Activated B cell treated with CpG ODN at 0.5 μM for 24 hours (primary cell): ENCODE measurements around the gene CRHR1. TPM values are rescaled to one million over a fixed set of nuclear protein-coding genes. Genes with fewer than 3 reads are reported as not detected.

ENCODE experiments used
- ATAC-seq: fragments of 200-7000 bp; cut with Tn5 transposase; one replicate; pipeline ENCODE4 v1.10.0; 2021; ENCODE audit warnings: low read depth, mild to moderate bottlenecking, moderate library complexity
- CTCF ChIA-PET: fragments of 350-600 bp; sonication (Branson Sonifier 250); formaldehyde crosslinking; loops from one replicate; lab custom pipeline; 2021; ENCODE audit warnings: antibody characterized with exemption; lab: Charles Lee
- POLR2A ChIA-PET: fragments of 350-600 bp; sonication (Branson Sonifier 250); formaldehyde crosslinking; loops from one replicate; lab custom pipeline; 2021; ENCODE audit warnings: antibody characterized with exemption; lab: Charles Lee
- DNase-seq: peaks from one replicate; pipeline ENCODE4 v3.0.0; 2022
- H3K27ac Mint-ChIP-seq: one replicate; pipeline ENCODE4 v1.8.0; 2020; ENCODE audit warnings: mixed read lengths
- H3K27me3 Mint-ChIP-seq: one replicate; pipeline ENCODE4 v1.8.0; 2021; ENCODE audit warnings: mixed read lengths
- H3K36me3 Mint-ChIP-seq: one replicate; pipeline ENCODE4 v1.8.0; 2021; ENCODE audit warnings: low read depth, mixed read lengths
- H3K4me1 Mint-ChIP-seq: one replicate; pipeline ENCODE4 v1.8.0; 2021; ENCODE audit warnings: mixed read lengths
- H3K4me3 Mint-ChIP-seq: one replicate; pipeline ENCODE4 v1.8.0; 2020; ENCODE audit warnings: mild to moderate bottlenecking, mixed read lengths
- H3K9me3 Mint-ChIP-seq: one replicate; pipeline ENCODE4 v1.8.0; 2020; ENCODE audit warnings: mixed read lengths
- CTCF ChIP-seq: fragments of 200-600 bp; IDR thresholded peaks from one replicate; pipeline ENCODE4 v1.8.0; 2022; ENCODE audit warnings: antibody characterized with exemption, mild to moderate bottlenecking
- intact Hi-C: fragments of 100-400 bp; cut with micrococcal nuclease; formaldehyde crosslinking; loops from one replicate; pipeline ENCODE4 v1.15.1; 2024
- total RNA-seq: library from RNA; stranded (reverse); gene quantifications from 2 replicates; pipeline ENCODE4 v1.2.3, GENCODE V29; 2022

Gene CRHR1
- total RNA-seq, 1 donor from 2014 or later = not detected

DNA sequence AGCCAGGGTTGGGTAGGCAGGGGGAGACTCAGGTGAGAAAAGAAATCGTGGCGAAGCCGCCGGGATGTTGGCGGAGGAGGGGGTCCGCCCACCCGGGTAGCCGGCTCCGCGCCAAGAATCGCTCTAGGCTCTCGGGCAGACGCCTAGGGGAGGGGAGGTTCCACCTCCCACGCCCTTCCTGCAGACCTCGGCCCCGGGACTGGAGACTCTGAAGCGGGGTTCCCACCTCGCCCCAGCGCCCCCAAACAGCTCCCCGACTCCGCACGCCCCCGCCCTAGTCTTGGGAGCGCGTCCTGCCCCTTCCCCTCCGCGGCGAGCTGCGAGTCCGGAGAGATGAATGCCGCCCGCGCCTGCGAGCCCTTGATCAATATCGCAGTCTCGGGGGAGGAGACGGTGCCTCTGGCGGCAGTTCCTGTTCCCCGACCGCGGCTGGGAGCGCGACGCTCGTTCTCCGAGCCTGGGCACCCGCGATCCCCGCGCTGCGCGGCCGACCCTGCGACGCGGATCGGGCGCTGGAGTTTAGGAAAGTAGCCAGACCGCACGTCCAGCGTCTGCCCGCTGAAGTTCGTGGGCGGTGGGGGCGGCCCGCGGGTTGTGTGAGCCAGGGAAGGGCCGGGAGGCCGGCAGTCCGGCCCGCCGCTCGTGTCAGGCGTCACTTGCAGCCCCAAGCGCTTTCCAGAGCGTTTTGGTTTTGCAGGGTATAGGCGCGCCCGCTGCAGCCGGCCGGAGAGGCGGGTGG lies 790 bp downstream of the CRHR1 start:
- DNase-seq = peak; percentile 30
- H3K4me3 Mint-ChIP-seq = peak overlapping the region; percentile 73
- no peak overlapping the region for H3K27ac Mint-ChIP-seq
- H3K4me1 Mint-ChIP-seq = peaks cover 11% of the 10 kb centered on the region
- no peak for TF ChIP-seq CTCF
- CTCF ChIA-PET = no interaction called here
- intact Hi-C loops = loop anchor here (10.0 kb wide), 2 partner anchors 90 to 480 kb away; no protein-coding TSS in a partner anchor
- H3K27me3 Mint-ChIP-seq = peaks cover 59% of the 10 kb centered on the region
- peak; percentile 61 for ATAC-seq
- no peaks in the 10 kb centered on the region for H3K9me3 Mint-ChIP-seq
- POLR2A ChIA-PET = no interaction called here
- H3K36me3 Mint-ChIP-seq = no peaks in the 10 kb centered on the region

DNA sequence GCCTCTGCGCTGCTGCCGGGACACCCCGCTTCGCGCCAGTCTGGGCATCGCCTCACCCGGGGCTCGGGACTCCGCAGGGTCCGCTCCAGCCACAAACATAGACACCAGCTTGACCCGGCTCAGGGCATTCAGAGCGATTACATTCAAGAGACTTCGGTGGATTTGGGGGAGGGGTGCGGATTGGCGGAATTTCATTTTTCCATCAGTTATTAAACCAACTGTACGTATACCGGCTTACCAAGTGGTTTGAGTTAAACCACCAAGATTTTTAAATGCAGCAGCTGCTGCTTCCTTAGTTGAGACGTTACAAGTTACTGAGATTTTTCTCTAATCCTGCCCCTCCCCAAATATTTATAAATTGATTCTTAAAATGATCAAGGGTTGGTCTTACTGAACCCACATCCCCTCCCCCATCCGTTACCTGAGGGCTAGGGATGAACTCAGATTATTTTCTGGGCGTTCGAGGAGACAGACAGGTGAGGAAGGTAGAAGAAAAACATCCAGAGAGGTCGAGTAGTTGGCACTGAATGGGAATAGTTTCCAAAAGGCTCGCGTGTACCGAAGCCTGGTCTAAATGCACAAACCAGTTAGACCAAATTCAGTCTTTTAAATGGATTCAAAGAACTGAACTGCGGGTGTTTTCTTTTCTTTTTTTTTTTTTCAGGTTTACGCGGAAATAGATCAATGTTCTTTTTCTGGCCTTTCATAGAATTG lies 1.5 kb downstream of the CRHR1 start:
- ChIA-PET POLR2A (no interaction called here), CTCF (no interaction called here)
- no peak for ATAC-seq
- H3K27me3 Mint-ChIP-seq = peaks cover 59% of the 10 kb centered on the region
- H3K36me3 Mint-ChIP-seq = no peaks in the 10 kb centered on the region
- intact Hi-C loops = loop anchor here (10.0 kb wide), 2 partner anchors 91 to 479 kb away; no protein-coding TSS in a partner anchor
- H3K9me3 Mint-ChIP-seq = no peaks in the 10 kb centered on the region
- DNase-seq = no peak
- TF ChIP-seq CTCF = no peak
- H3K4me3 Mint-ChIP-seq = no peak overlapping the region
- H3K27ac Mint-ChIP-seq = no peak overlapping the region
- peaks cover 13% of the 10 kb centered on the region for H3K4me1 Mint-ChIP-seq

GRCh38 chr17:45786349-45786748 lies 2.2 kb downstream of the CRHR1 start:
- H3K27me3 Mint-ChIP-seq = peaks cover 54% of the 10 kb centered on the region
- H3K27ac Mint-ChIP-seq = no peak overlapping the region
- ChIA-PET POLR2A (no interaction called here), CTCF (no interaction called here)
- no peaks in the 10 kb centered on the region for H3K36me3 Mint-ChIP-seq
- DNase-seq (no peak), ATAC-seq (no peak)
- H3K4me1 Mint-ChIP-seq = peaks cover 13% of the 10 kb centered on the region
- no peak overlapping the region for H3K4me3 Mint-ChIP-seq
- no peaks in the 10 kb centered on the region for H3K9me3 Mint-ChIP-seq
- intact Hi-C loops = loop anchor here (10.0 kb wide), 2 partner anchors 92 to 478 kb away; no protein-coding TSS in a partner anchor
- TF ChIP-seq CTCF = no peak

DNA sequence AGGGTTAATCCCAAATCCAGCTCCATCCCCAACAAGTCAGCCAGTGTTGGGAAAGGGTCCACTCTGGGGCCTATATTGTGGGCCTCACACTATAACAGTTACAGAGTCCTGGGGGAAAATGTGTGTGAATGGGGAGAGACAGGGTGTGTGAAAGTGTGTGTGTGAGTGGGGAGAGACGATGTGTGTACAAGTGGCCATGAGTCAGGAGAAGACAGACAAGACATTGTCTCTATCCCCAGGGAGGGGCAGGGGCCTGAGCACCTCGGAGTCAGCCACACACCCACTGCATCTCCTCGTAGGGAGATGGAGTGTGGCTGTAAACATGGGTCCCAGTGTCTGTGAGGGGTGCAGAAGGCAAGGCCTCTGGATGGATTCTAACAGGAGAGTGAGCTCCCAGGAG lies 2.9 kb downstream of the CRHR1 start:
- ChIA-PET POLR2A (no interaction called here), CTCF (no interaction called here)
- Mint-ChIP-seq H3K27me3 (peaks cover 47% of the 10 kb centered on the region), H3K4me3 (no peak overlapping the region), H3K36me3 (no peaks in the 10 kb centered on the region), H3K4me1 (peaks cover 13% of the 10 kb centered on the region), H3K9me3 (no peaks in the 10 kb centered on the region), H3K27ac (no peak overlapping the region)
- DNase-seq (no peak), ATAC-seq (no peak)
- intact Hi-C loops = loop anchor here (10.0 kb wide), 2 partner anchors 92 to 478 kb away; no protein-coding TSS in a partner anchor
- TF ChIP-seq CTCF = no peak

DNA sequence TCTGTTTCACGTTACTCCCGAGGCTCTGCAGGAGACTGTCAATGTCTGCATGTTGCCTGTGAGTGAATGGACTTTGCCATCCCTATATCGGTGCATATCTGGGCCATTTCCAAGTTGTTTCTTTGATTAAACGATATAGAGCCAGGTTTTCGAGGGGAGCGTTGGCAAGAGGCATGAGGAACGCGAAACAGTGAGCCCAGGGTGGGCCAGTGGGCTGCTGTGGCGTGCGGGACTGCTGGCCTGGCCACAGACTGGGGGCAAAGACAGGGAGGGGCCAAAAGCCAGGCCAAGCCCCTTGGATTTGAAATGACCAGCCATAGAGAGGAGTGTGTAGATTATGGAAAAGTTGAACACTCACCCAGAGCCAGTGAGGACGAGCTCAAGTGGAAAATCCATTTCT lies 3.5 kb downstream of the CRHR1 start:
- CTCF ChIA-PET = no interaction called here

More for the DNA sequence above, 3.5 kb downstream of the CRHR1 start:
- Mint-ChIP-seq H3K27ac (no peak overlapping the region), H3K4me1 (peaks cover 13% of the 10 kb centered on the region), H3K9me3 (no peaks in the 10 kb centered on the region), H3K4me3 (no peak overlapping the region), H3K36me3 (no peaks in the 10 kb centered on the region), H3K27me3 (peaks cover 49% of the 10 kb centered on the region)
- TF ChIP-seq CTCF = no peak
- DNase-seq (no peak), ATAC-seq (no peak)
- intact Hi-C loops = loop anchor here (10.0 kb wide), 2 partner anchors 93 to 477 kb away; no protein-coding TSS in a partner anchor
- POLR2A ChIA-PET = no interaction called here
